Renal cortex interstitium (tissue), 15 donors: ENCODE results near the gene RFESD. TPM values are rescaled to one million over a fixed set of nuclear protein-coding genes. Genes with fewer than 3 reads are reported as not detected.
A peak's percentile ranks its signal among the peaks of the same experiment; 100 is the strongest.

Source experiments
- DNase-seq, 11 donors: peaks; one replicate each; pipeline ENCODE4 v3.0.0-alpha.2; 2013; ENCODE audit warnings: low read depth in 9 of 11, low spot score in 4 of 11; ENCODE audit errors: extremely low read depth in 1 of 11
- long read RNA-seq, 16 experiments: transcript quantifications; one replicate each; lab custom pipeline, GENCODE V29; 2026
- polyA plus RNA-seq, 3 donors: library from polyadenylated mRNA; unstranded; fragments of 120-200 nt; gene quantifications; one replicate each; pipeline ENCODE4 v1.2.1, GENCODE V29; 2013; ENCODE audit not compliant: insufficient read length in 3 of 3

Gene RFESD
- polyA plus RNA-seq = 1 to 10 TPM; 4.1 to 5.8 (median 4.8) TPM
- long read RNA-seq, donor 1, partial matches to known transcripts = 0 of 1 reads
- long read RNA-seq, donor 1, other reads (novel, unspliced or antisense) = 0 of 1 reads
- long read RNA-seq, donor 2 = 0 reads
- long read RNA-seq, donor 3, partial matches to known transcripts = 0 of 4 reads
- long read RNA-seq, donor 3, other reads (novel, unspliced or antisense) = 0 of 4 reads
- long read RNA-seq, donor 4, partial matches to known transcripts = 0 of 2 reads
- long read RNA-seq, donor 4, other reads (novel, unspliced or antisense) = 0 of 2 reads
- long read RNA-seq, donor 5 = 0 reads
- long read RNA-seq, donor 6, partial matches to known transcripts = 0 of 3 reads
- long read RNA-seq, donor 6, other reads (novel, unspliced or antisense) = 0 of 3 reads
- long read RNA-seq, donor 7, partial matches to known transcripts = 0 of 2 reads
- long read RNA-seq, donor 7, other reads (novel, unspliced or antisense) = 0 of 2 reads
- long read RNA-seq, donor 8 = 0 reads
- long read RNA-seq, donor 9, partial matches to known transcripts = 0 of 2 reads
- long read RNA-seq, donor 9, other reads (novel, unspliced or antisense) = 0 of 2 reads
- long read RNA-seq, donor 10, partial matches to known transcripts = 0 of 2 reads
- long read RNA-seq, donor 10, other reads (novel, unspliced or antisense) = 0 of 2 reads
- long read RNA-seq, donor 11, partial matches to known transcripts = 0 of 2 reads
- long read RNA-seq, donor 11, other reads (novel, unspliced or antisense) = 0 of 2 reads
- long read RNA-seq, donor 12 = 0 reads
- long read RNA-seq, donor 13 = 0 reads
- long read RNA-seq, donor 14 = 0 reads
- long read RNA-seq, donor 15 = 0 reads
- long read RNA-seq, donor 16, partial matches to known transcripts = 0 of 3 reads
- long read RNA-seq, donor 16, other reads (novel, unspliced or antisense) = 0 of 3 reads

DNA sequence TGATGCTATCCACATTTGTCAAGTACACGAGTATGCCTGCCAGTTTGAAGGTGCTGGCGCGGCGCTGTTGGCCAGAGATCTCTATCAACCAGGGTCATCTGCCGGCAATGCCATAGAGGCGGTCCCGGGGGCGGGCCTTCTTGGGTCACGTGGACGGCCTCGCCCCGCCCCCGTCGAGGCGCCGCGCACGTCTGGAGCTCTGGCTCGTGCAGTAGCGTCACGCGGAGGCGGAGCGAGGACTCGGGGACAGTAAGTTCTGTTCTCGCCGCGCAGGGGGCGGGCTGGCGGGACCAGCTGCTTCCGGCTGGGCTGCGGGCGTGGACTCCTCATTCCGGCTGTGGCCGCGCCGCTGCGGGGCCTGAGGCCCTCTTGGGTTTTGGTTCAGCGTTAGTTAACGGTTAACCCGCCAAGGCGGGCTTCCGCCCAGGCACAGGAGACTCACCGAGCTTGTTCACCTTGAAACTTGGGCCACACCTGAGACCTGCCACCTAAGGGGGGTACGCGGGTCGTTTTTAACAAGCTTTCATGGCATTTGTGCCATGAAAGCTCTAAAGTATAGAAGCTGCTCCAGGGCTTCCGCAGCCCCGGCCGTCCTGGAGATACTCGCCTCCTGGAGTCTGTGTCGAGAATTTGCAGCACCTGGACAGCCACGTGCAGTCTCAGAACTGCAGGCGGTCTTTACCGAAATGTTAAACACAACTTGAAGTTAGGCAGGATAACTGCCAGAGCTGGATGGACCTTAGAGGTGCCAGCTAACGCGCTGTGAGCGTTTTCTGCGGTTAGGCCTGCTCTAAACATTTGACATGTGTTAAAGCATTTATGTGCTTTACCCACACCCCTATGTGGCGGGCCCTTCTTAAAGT lies at the start of gene RFESD:
TSS of gene RFESD (plus strand) at position 209 of the 863 bp plus-strand sequence. CDS start 5,495 bp downstream, outside the sequence.
- peak; percentile 81 to 96 (median 93) for DNase-seq

DNA sequence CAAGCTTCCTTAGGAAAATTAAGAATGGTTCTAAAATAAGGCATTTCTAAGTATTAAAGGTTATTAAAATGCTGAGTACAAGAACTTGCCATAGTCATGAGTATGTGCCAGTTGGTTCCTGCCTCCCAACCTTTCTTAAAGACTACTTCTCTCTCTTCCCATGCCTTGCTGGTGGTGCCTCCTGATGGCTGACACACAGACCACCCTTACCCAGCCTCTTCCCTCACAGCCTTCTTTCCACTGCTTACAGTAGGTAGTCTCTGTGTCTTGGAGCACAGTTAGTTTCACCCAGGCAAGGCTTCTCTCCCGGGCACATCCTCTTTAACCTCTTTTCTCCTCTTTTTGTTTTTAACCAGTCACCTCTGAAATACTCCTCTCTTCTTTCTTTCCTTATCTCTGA lies 47.3 kb upstream of the RFESD start:
- no peak for DNase-seq

- DNase-seq = no peak
These were observed 46.0 kb upstream of the RFESD start for GRCh38 chr5:95600557-95600956.

- no peak for DNase-seq
These were observed 40.8 kb upstream of the RFESD start for GRCh38 chr5:95605786-95606185.

DNA sequence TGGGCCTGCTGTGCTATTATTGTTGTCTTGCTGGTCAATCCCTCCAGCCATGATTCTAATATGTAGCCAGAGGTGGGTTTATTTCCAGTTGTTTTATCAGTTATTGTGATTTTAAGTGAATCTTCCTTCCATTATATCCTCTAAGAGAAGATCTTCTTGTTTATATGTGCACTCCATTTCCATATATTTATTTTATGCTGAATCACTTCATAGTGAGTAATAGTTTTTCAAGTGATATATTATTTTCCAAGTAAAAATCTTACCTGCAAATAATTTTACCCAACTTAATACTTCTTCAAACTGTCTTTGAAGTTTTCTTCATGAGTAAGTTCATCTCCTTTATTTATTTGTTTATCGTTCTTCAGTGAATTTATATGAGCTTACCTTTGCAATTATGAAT lies 40.2 kb upstream of the RFESD start:
- DNase-seq = no peak

DNA sequence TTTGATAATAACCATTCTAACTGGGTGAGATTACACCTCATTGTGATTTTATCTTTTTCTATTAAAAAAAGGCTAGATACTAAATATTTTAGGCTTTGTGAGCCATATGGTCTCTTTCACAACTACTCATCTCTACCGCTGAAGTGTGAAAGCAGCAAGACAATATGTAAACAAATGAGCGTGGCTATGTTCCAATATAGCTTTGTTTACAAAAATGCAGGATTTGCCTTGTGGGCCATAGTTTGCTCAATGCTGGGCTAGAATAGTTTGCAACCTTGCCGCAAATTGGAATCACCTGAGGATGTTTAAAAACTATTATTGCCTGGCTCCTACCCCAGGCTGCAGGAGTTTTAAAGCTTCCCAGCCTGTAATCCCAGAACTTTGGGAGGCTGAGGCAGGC lies 36.9 kb upstream of the RFESD start:
- DNase-seq = no peak

- no peak for DNase-seq
These were observed 36.0 kb upstream of the RFESD start for GRCh38 chr5:95610546-95610945.

- no peak for DNase-seq
These were observed 35.2 kb upstream of the RFESD start for GRCh38 chr5:95611396-95611795.

DNA sequence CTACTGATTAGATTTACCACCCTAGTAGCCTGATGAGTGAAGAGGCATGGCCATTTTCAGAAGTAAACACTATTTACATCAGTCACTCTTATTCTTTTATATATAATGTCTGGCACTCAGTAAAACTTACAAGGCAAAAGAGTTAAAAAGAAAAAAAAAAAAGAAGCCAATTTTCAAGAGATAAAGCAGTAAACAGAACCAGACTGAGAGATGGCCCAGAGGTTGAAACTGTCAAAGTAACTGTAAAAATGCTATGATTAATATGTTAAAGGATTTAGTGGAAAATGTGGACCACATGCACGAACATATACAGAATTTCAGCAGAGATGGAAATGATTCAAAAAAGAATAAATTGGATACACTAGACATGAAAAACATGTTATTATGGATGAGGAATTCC lies 33.1 kb upstream of the RFESD start:
- DNase-seq = no peak

DNA sequence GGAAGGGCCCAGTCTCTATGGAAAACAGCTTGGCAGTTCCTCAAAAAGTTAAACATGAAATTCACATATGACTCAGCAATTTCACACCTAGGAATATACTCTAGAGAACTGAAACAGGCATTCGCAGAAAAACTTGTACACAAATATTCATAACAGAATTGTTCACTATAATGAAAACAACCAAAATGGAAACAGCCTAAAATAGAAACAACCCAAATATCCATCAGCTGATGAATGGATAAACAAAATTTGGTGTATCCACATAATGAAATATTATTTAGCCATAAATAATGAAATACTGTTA lies 31.5 kb upstream of the RFESD start:
- no peak for DNase-seq

DNA sequence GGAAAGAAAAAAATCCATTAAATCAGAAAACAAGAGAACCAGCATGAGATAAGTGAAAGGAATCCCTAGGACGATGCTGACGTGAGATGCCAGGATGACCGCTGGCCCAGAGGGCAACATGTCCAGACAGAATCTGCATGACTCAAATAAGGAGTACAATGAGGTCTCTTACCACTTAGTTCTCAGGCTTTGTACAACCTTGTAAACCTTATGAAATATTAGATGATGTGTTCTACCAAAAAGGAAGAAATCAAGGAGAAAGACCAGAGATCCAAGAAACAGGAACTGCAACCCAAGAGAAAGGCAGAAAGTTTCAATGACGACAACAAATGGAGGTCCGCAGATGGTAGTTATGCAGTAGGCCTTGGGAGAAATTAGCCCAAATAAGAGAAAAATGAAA lies 29.5 kb upstream of the RFESD start:
- no peak for DNase-seq

DNA sequence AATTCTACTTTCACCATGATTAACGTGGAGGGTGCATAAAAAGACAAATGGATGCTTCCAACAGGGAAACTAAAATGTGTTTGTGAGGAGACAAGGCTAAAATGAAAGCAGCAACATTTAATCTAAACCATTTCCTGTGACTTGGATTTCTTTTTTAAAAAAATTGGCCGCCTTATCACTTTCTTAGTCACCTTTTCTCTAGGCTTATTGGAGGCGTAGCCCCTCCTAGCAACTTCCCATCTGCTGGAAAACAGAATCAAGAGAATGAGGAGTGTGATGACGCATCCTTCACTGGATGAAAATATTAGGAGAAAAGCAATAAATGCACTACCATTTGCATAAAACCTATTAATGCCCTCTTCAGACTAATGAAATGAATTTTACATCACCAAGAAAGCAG lies 27.5 kb upstream of the RFESD start:
- DNase-seq = no peak

DNA sequence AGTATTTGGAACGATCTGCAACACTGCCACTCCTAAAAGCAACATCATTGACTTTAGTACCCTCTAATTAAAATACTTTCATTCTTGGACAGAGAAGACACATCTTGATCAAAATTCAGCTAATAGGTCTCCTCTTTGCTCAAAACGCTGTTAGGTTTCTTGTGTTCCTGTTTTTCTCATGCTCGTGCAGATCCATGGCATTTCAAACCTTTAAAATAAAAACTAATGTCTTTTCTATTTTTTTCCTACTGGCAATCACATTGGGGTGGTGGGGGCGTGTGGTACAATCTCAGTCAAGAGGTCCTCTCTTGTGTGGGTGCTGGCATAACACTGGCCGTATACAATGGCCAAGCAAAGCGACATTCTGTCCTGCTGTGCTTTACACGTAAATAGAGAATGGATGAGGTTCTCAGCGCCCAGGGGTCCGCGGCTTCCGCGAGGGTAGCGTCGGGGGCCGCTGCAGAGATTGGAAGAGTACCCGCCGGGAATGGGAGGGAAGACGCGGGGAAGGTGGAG lies 27.0 kb upstream of the RFESD start:
- no peak for DNase-seq

DNA sequence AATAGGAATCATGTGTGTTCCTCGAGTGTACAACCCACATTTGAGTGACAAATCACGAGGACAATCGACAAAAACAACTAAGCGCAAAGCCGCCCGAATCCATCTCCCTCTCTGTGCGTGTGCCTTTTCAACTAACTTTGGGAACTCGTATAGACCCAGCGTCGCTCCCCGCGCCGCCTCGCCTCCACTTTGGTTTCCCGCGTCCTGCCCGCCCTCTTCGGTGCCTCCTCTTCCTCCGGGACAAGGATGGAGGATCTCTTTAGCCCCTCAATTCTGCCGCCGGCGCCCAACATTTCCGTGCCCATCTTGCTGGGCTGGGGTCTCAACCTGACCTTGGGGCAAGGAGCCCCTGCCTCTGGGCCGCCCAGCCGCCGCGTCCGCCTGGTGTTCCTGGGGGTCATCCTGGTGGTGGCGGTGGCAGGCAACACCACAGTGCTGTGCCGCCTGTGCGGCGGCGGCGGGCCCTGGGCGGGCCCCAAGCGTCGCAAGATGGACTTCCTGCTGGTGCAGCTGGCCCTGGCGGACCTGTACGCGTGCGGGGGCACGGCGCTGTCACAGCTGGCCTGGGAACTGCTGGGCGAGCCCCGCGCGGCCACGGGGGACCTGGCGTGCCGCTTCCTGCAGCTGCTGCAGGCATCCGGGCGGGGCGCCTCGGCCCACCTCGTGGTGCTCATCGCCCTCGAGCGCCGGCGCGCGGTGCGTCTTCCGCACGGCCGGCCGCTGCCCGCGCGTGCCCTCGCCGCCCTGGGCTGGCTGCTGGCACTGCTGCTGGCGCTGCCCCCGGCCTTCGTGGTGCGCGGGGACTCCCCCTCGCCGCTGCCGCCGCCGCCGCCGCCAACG lies 26.3 kb upstream of the RFESD start, which contains the start of gene GPR150:
TSS of gene GPR150 (plus strand) at position 58 of the 840 bp plus-strand sequence. CDS start at position 247, 189 bp downstream.
- DNase-seq = peak in 4 of 11 donors; percentile 11 to 38 (median 30)

GRCh38 chr5:95620870-95621838 lies 25.4 kb upstream of the RFESD start:
- peak in 3 of 11 donors; percentile 22 to 31 (median 26) for DNase-seq

DNA sequence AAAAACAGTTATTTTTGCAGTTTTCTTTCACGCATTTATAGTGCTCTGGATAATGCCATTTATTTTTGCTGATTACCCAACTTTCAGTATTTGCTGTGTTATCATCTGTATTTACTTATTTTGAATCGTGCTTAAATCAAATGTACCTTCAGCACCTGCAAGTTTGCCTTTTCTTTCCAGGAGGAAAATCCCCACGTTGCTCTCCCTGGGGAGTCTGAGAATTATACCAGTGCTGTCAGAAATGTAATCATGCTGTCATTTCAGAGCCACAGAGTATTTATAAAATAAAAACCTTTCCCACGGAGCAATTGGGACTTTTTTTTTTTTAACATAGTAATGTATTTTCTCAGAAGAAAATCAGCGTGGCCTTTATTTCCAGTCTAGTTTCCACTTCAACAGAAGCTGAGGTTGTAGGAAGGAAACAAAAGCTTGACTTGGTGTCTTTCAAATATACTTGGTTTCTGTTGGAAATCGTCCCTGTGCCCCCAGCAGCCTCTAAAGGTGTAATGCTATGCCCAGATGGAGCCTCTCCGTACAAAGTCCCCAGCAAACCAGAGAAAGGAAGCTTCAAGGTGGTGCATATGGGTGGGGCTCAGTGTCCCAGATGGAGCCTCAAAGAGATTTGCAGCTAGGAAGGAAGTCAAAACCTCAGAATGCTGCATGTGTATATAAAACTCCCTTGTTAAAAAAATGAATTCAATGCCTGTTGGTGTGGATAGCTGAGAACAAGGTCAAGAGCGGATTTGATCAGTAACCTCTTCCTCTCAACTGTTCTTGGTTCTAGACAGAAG lies 24.5 kb upstream of the RFESD start:
- no peak for DNase-seq
